Colonic mucosa (tissue), 4 donors: ENCODE data around the gene PRKAR1B. TPM values are rescaled to one million over a fixed set of nuclear protein-coding genes. Genes with fewer than 3 reads are reported as not detected.

Experiments used
- DNase-seq: peaks from one replicate; pipeline ENCODE4 v3.0.0-alpha.2; 2020
- H3K27ac ChIP-seq: fragments of 200-600 bp; one replicate; pipeline ENCODE4 v1.8.0; 2021
- H3K27me3 ChIP-seq: fragments of 200-600 bp; one replicate; pipeline ENCODE4 v1.8.0; 2021
- H3K36me3 ChIP-seq: fragments of 200-600 bp; one replicate; pipeline ENCODE4 v1.8.0; 2021
- H3K4me1 ChIP-seq: fragments of 200-600 bp; one replicate; pipeline ENCODE4 v1.8.0; 2021; ENCODE audit warnings: mild to moderate bottlenecking
- H3K4me3 ChIP-seq: fragments of 200-600 bp; one replicate; pipeline ENCODE4 v1.8.0; 2021
- H3K9ac ChIP-seq, 2 donors: one replicate each; pipeline ENCODE4 v1.7.0; 2013; ENCODE audit warnings: control low read depth in 2 of 2, low read depth in 2 of 2, low read length in 2 of 2
- H3K9me3 ChIP-seq: fragments of 200-600 bp; one replicate; pipeline ENCODE4 v1.8.0; 2021
- intact Hi-C: fragments of 100-400 bp; cut with DNase I; formaldehyde crosslinking; loops from one replicate; pipeline ENCODE4 v1.14.1; 2022
- total RNA-seq, 2 donors: library from RNA; stranded (reverse); fragmentation: NEBNext Ultra II Directional in 1 of 2; extraction: Animal tissue kit (Norgen Biotek cat#: 25700) in 1 of 2; gene quantifications; one replicate each; pipeline ENCODE4 v1.2.1, GENCODE V29; 2021
- TF ChIP-seq, protein P1 (sequence below): fragments of 200-600 bp; IDR thresholded peaks from one replicate; pipeline ENCODE4 v1.8.0; 2022; ENCODE audit warnings: antibody characterized with exemption, mild to moderate bottlenecking
- donor health status: healthy.
- donor health status: DM: no; HTN: no; CAD: no.
- donor health status: DM: no; HTN: no; CAD: no.

PRKAR1B gene
- total RNA-seq, 2 donors from 2014 or later, result 19.2 to 32.8 TPM

GRCh38 chr7:506391-506831 lies 220.7 kb downstream of the PRKAR1B start:
- intact Hi-C loops, result no loop called here
- H3K36me3 ChIP-seq, result peaks cover 4% of the 10 kb centered on the region

DNA sequence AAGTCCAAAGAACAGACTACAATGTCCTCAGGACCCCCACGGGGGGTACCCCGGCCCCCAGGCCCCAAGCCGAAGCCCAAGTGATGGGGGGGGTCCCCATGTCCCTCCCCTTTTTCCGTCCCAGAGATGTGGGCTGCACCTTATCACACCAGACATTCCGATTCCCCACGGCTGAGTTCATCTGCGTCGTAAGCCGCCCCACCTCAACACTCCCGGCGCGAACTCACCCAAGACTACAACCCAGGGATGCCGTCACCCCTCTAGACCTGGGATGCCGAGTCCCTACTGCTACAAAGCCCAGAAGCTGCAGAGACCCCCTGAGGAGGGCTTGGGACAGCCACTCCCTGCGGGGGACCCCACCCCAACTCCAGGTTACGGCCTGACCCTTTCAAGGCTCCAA lies 221.9 kb downstream of the PRKAR1B start:
- H3K4me3 ChIP-seq, result no peak overlapping the region
- H3K36me3 ChIP-seq, result peaks cover 13% of the 10 kb centered on the region
- H3K4me1 ChIP-seq, result peaks cover 16% of the 10 kb centered on the region
- peak overlapping the region; percentile 91 for H3K27ac ChIP-seq
- no peaks in the 10 kb centered on the region for H3K27me3 ChIP-seq
- no peaks in the 10 kb centered on the region for H3K9me3 ChIP-seq
- no peak for DNase-seq
- H3K9ac ChIP-seq, result peak overlapping the region in 1 of 2 donors; percentile 89
- intact Hi-C loops, result no loop called here
- TF ChIP-seq, protein P1, sequence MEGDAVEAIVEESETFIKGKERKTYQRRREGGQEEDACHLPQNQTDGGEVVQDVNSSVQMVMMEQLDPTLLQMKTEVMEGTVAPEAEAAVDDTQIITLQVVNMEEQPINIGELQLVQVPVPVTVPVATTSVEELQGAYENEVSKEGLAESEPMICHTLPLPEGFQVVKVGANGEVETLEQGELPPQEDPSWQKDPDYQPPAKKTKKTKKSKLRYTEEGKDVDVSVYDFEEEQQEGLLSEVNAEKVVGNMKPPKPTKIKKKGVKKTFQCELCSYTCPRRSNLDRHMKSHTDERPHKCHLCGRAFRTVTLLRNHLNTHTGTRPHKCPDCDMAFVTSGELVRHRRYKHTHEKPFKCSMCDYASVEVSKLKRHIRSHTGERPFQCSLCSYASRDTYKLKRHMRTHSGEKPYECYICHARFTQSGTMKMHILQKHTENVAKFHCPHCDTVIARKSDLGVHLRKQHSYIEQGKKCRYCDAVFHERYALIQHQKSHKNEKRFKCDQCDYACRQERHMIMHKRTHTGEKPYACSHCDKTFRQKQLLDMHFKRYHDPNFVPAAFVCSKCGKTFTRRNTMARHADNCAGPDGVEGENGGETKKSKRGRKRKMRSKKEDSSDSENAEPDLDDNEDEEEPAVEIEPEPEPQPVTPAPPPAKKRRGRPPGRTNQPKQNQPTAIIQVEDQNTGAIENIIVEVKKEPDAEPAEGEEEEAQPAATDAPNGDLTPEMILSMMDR, result no peak

More at GRCh38 chr7:506391-506831, 220.7 kb downstream of the PRKAR1B start:
- H3K4me3 ChIP-seq, result no peak overlapping the region
- no peak overlapping the region for H3K27ac ChIP-seq
- TF ChIP-seq, protein P1, result no peak
- peaks cover 16% of the 10 kb centered on the region for H3K4me1 ChIP-seq
- no peak overlapping the region for H3K9ac ChIP-seq
- no peaks in the 10 kb centered on the region for H3K9me3 ChIP-seq
- H3K27me3 ChIP-seq, result no peaks in the 10 kb centered on the region
- no peak for DNase-seq

DNA sequence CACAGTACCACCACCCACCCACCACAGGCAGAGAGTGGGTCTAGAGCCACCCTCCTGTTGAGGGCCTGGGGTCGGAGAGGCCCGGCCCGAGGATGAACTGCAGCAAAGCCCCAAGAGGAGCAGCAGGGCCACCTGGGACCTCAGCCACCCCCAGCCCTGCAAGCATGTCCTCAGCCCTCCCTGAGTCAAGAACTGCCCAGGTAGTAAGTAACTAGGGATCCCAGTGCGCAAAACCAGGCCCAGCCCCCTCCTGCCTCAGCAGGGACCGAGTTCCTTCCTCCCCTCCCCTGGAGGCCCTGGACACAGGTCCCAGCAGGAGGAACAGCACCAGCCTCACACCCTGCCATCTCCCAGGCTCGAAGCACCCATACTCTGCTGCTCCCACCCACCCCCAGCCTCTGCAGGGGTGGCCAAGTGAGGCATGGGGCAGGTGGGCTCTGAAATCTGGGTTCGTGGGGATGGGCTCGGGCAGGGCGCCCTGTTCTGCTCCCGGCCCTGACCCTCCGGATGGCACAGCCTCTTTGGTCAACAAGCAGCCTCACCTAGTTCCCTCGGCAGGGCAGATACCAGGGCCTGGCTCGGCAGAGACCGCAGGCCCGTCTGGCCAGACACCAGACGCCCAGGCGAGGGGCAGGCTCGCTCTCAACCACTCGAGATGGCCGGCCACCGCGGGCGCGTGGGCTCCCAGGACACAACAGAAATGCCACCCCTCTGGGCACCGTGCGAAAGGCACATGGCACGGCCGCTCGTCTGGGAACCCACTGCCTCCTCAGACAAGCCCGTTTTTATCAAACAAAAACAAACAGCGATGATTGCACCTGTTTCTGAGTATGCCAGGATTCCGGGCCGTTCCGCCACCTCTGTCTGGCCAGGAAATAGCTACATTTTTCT lies 222.6 kb downstream of the PRKAR1B start:
- Histone ChIP-seq H3K4me3 (no peak overlapping the region), H3K9me3 (no peaks in the 10 kb centered on the region), H3K36me3 (peaks cover 14% of the 10 kb centered on the region), H3K27ac (peak overlapping the region; percentile 91), H3K27me3 (no peaks in the 10 kb centered on the region), H3K4me1 (peaks cover 16% of the 10 kb centered on the region), H3K9ac (peak overlapping the region; percentile 51 to 89)
- intact Hi-C loops, result no loop called here
- TF ChIP-seq, protein P1, result no peak
- DNase-seq, result peak; percentile 68

- peaks cover 16% of the 10 kb centered on the region for H3K4me1 ChIP-seq
- H3K4me3 ChIP-seq, result no peak overlapping the region
- H3K36me3 ChIP-seq, result peaks cover 14% of the 10 kb centered on the region
- no peaks in the 10 kb centered on the region for H3K9me3 ChIP-seq
- no peaks in the 10 kb centered on the region for H3K27me3 ChIP-seq
- H3K27ac ChIP-seq, result peak overlapping the region; percentile 91
- intact Hi-C loops, result no loop called here
- TF ChIP-seq, protein P1, result no peak
- peak overlapping the region; percentile 51 to 89 for H3K9ac ChIP-seq
- DNase-seq, result peak; percentile 95
Observed at GRCh38 chr7:503575-504111, 223.4 kb downstream of the PRKAR1B start.

DNA sequence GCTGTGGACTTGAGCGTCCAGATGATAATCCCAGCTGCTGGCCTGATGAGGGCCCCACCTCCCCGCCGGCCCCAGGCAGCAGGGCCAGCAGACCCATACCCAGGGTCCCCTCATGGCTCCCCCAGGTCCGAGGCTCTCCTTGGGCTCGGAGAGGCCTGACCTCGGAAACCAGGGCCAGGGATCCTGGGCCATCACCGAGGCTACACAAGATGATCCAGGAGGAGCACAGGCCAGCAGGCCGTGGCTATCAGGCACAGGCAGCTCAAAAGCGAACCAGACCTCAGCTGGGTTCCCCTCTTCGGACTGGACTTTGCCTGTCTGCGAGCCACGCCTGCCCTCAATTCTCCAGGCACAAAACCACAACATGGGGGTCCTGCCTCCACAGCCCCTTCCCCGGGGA lies 224.8 kb downstream of the PRKAR1B start:
- DNase-seq, result no peak
- peaks cover 16% of the 10 kb centered on the region for H3K4me1 ChIP-seq
- intact Hi-C loops, result no loop called here
- TF ChIP-seq, protein P1, result no peak
- H3K9me3 ChIP-seq, result no peaks in the 10 kb centered on the region
- peaks cover 14% of the 10 kb centered on the region for H3K36me3 ChIP-seq
- no peak overlapping the region for H3K4me3 ChIP-seq
- no peaks in the 10 kb centered on the region for H3K27me3 ChIP-seq
- H3K9ac ChIP-seq, result peak overlapping the region in 1 of 2 donors; percentile 18
- no peak overlapping the region for H3K27ac ChIP-seq
